ENCODE measurements around the gene CDH4. TPM values are rescaled to one million over a fixed set of nuclear protein-coding genes. Genes with fewer than 3 reads are reported as not detected.

Gene CDH4
- total and polyA plus RNA-seq, 2 donors (not counting 1 experiment from before 2014, with no cell fraction given), result not detected

- CTCF ChIA-PET, result no interaction called here
- Mint-ChIP-seq H3K27ac (no peak overlapping the region), H3K27me3 (no peaks in the 10 kb centered on the region), H3K4me3 (no peak overlapping the region), H3K9me3 (ENCODE audit: insufficient read depth) (no peaks in the 10 kb centered on the region), H3K4me1 (no peaks in the 10 kb centered on the region)
- TF ChIP-seq EZH2 (IDR thresholded peaks at IDR 0.05; ENCODE audit: borderline replicate concordance, insufficient read depth, low read depth, low read length, poor library complexity, severe bottlenecking) (no peak), CTCF (IDR thresholded peaks at IDR 0.05) (no peak)
- no peaks in the 10 kb centered on the region for H3K36me3 ChIP-seq (replicated peaks in 1 of 2; ENCODE audit: control extremely low read depth in 1 of 2, control insufficient read depth in 1 of 2, extremely low read depth in 1 of 2, insufficient read depth in 2 of 2, low read length in 1 of 2)
- no peak overlapping the region for H3K4me2 ChIP-seq (replicated peaks; ENCODE audit: low read depth, low read length, poor library complexity, severe bottlenecking)
- ATAC-seq (ENCODE audit: low read depth) (no peak), DNase-seq (no peak)
- intact Hi-C loops (cut with micrococcal nuclease), result no loop called here
- H3K27me3 ChIP-seq (replicated peaks in 1 of 4; ENCODE audit: control extremely low read depth in 1 of 4, control insufficient read depth in 3 of 4, insufficient read depth in 4 of 4, low read length in 3 of 4), result no peaks in the 10 kb centered on the region
- no peaks in the 10 kb centered on the region for H3K79me2 ChIP-seq (ENCODE audit: control insufficient read depth, insufficient read depth, low read length)
- H3K9ac ChIP-seq (ENCODE audit: low read length), result no peak overlapping the region
- H4K20me1 ChIP-seq (ENCODE audit: control insufficient read depth, insufficient read depth, low read length, poor library complexity, severe bottlenecking), result no peaks in the 10 kb centered on the region
- H2AFZ ChIP-seq (ENCODE audit: insufficient read depth, low read depth, low read length, poor library complexity, severe bottlenecking), result no peak overlapping the region
- H3K27ac ChIP-seq (ENCODE audit: low read length in 2 of 2), result no peak overlapping the region
- H3K4me1 ChIP-seq (ENCODE audit: control insufficient read depth in 2 of 2, insufficient read depth in 2 of 2, low read length in 2 of 2), result no peaks in the 10 kb centered on the region
- WGBS (ENCODE audit: insufficient coverage), result 92% methylated on average over 28 of the region's 32 CpGs
- POLR2A ChIA-PET, result no interaction called here
- H3K4me3 ChIP-seq (ENCODE audit: control extremely low read depth in 1 of 5, extremely low read depth in 1 of 5, insufficient read depth in 1 of 5, low read depth in 2 of 5, low read length in 4 of 5), result no peak overlapping the region
- H3K9me3 ChIP-seq (ENCODE audit: control extremely low read depth in 1 of 3, control insufficient read depth in 2 of 3, insufficient read depth in 1 of 3, low read length in 2 of 3), result peaks cover 0 to 51% (median 0%) of the 10 kb centered on the region in 3 donors
Observed at GRCh38 chr20:61665528-61666470, 413.7 kb downstream of the CDH4 start.

GRCh38 chr20:61666471-61666832, 414.4 kb downstream of the CDH4 start:
- TF ChIP-seq EZH2 (IDR thresholded peaks at IDR 0.05; ENCODE audit: borderline replicate concordance, insufficient read depth, low read depth, low read length, poor library complexity, severe bottlenecking) (no peak), CTCF (IDR thresholded peaks at IDR 0.05) (no peak)
- ATAC-seq (ENCODE audit: low read depth) (no peak), DNase-seq (no peak)
- ChIA-PET POLR2A (no interaction called here), CTCF (no interaction called here)
- Histone ChIP-seq H3K4me2 (replicated peaks; ENCODE audit: low read depth, low read length, poor library complexity, severe bottlenecking) (no peak overlapping the region), H4K20me1 (ENCODE audit: control insufficient read depth, insufficient read depth, low read length, poor library complexity, severe bottlenecking) (no peaks in the 10 kb centered on the region), H3K4me3 (ENCODE audit: control extremely low read depth in 1 of 5, extremely low read depth in 1 of 5, insufficient read depth in 1 of 5, low read depth in 2 of 5, low read length in 4 of 5) (no peak overlapping the region), H3K9ac (ENCODE audit: low read length) (no peak overlapping the region), H3K79me2 (ENCODE audit: control insufficient read depth, insufficient read depth, low read length) (no peaks in the 10 kb centered on the region), H3K36me3 (replicated peaks in 1 of 2; ENCODE audit: control extremely low read depth in 1 of 2, control insufficient read depth in 1 of 2, extremely low read depth in 1 of 2, insufficient read depth in 2 of 2, low read length in 1 of 2) (no peaks in the 10 kb centered on the region), H3K27me3 (replicated peaks in 1 of 4; ENCODE audit: control extremely low read depth in 1 of 4, control insufficient read depth in 3 of 4, insufficient read depth in 4 of 4, low read length in 3 of 4) (no peaks in the 10 kb centered on the region), H3K9me3 (ENCODE audit: control extremely low read depth in 1 of 3, control insufficient read depth in 2 of 3, insufficient read depth in 1 of 3, low read length in 2 of 3) (peaks cover 0 to 51% (median 0%) of the 10 kb centered on the region in 3 donors), H3K4me1 (ENCODE audit: control insufficient read depth in 2 of 2, insufficient read depth in 2 of 2, low read length in 2 of 2) (no peaks in the 10 kb centered on the region), H2AFZ (ENCODE audit: insufficient read depth, low read depth, low read length, poor library complexity, severe bottlenecking) (no peak overlapping the region), H3K27ac (ENCODE audit: low read length in 2 of 2) (no peak overlapping the region)
- no peak overlapping the region for H3K4me3 Mint-ChIP-seq
- no peaks in the 10 kb centered on the region for H3K9me3 Mint-ChIP-seq (ENCODE audit: insufficient read depth)
- no peaks in the 10 kb centered on the region for H3K4me1 Mint-ChIP-seq
- H3K27me3 Mint-ChIP-seq, result no peaks in the 10 kb centered on the region
- WGBS (ENCODE audit: insufficient coverage), result 84% methylated on average over 8 of the region's 9 CpGs
- no peak overlapping the region for H3K27ac Mint-ChIP-seq
- intact Hi-C loops (cut with micrococcal nuclease), result no loop called here

Data from B cell (primary cell).